ENCODE results near the gene KIAA1755.

DNA sequence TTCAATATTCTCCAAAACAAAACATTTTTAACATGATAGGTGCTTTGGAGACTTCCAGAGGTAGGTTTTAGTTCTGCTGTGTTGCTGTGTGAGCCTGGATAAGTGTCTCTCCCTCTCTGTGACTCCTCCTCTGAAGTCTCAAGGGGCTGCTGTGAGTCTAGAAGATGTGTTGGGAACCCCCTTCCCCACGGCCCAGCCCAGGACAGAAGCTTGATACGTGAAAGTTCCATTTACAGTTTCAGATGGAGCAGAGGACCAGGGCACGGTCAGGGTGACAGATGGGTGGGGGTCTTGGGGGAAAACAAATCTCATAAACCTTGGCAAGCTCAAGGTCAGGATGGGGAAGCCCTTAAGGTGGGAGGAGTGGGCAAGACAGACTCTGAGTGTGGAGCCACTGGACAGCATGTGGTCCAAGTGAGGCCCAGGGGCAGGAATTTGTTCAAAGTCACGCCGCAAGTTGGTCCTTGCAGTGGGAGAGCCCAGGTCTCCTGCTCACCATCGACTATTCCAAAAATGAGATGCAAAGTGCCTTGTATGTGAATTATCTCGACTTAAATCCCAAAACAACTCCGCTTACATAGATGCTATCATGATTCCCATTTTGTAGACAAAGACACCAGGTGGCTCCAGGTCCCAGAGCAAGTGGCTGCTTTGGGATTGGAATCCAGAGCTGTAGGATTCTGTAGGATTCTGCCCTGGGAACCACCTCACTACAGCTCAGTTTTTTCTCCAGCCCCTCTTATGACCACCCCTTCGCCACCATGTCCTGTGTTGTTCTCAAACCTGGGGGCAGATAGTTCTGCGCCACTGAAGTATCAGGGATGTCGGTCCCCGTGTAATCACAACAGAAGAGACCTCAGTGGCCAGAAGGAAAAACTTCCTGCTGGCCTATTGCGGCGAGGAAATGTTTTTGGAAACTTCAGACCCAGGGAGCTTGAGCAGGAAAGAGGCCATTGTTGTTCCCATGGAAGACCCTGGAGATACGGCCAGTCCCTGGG, 97.4 kb downstream of the KIAA1755 start:
- TF ChIP-seq, protein P1, sequence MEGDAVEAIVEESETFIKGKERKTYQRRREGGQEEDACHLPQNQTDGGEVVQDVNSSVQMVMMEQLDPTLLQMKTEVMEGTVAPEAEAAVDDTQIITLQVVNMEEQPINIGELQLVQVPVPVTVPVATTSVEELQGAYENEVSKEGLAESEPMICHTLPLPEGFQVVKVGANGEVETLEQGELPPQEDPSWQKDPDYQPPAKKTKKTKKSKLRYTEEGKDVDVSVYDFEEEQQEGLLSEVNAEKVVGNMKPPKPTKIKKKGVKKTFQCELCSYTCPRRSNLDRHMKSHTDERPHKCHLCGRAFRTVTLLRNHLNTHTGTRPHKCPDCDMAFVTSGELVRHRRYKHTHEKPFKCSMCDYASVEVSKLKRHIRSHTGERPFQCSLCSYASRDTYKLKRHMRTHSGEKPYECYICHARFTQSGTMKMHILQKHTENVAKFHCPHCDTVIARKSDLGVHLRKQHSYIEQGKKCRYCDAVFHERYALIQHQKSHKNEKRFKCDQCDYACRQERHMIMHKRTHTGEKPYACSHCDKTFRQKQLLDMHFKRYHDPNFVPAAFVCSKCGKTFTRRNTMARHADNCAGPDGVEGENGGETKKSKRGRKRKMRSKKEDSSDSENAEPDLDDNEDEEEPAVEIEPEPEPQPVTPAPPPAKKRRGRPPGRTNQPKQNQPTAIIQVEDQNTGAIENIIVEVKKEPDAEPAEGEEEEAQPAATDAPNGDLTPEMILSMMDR (conservative IDR thresholded peaks at IDR 0.05; ENCODE audit: low read depth, low read length): no peak
- no peak for TF ChIP-seq EZH2 (IDR thresholded peaks at IDR 0.05; ENCODE audit: borderline replicate concordance, low read depth, low read length, poor library complexity, severe bottlenecking)
